GM12878 (cell line): ENCODE measurements around the gene SRC. TPM values are rescaled to one million over a fixed set of nuclear protein-coding genes. Genes with fewer than 3 reads are reported as not detected.

Source experiments
- ATAC-seq: fragments of 200-7000 bp; cut with Tn5 transposase; 3 replicates; pipeline ENCODE4 v1.9.1; 2020; ENCODE audit warnings: mild to moderate bottlenecking, moderate library complexity
- BruUV-seq: library from RNA; stranded (reverse); fragments of 400-500 nt; replicated peaks from 2 replicates; lab custom pipeline; 2021; lab: Mats Ljungman, UMichigan
- CTCF ChIA-PET: fragments of 300-600 bp; sonication (Branson Sonifier 250); formaldehyde crosslinking; extraction: SDS; loops from one replicate; lab custom pipeline; 2021; ENCODE audit warnings: inconsistent platforms; lab: Yijun Ruan, JAX
- POLR2A ChIA-PET: fragments of 350-600 bp; formaldehyde crosslinking; extraction: SDS; loops from one replicate; lab custom pipeline; 2021; ENCODE audit warnings: inconsistent platforms; lab: Charles Lee
- RAD21 ChIA-PET: fragments of 300-600 bp; sonication (Branson Sonifier 250); formaldehyde crosslinking; loops from one replicate; lab custom pipeline; 2023; ENCODE audit warnings: antibody characterized with exemption; ENCODE audit not compliant: unreplicated experiment; lab: Charles Lee
- SMC1A ChIA-PET: fragments of 300-600 bp; sonication (Branson Sonifier 250); formaldehyde crosslinking; loops from one replicate; lab custom pipeline; 2023; ENCODE audit not compliant: unreplicated experiment, uncharacterized antibody; lab: Charles Lee
- DNase-seq: peaks from one replicate; pipeline ENCODE4 v3.0.0-alpha.2; 2011; ENCODE audit warnings: low read depth, low spot score
- FAIRE-seq: peaks from 3 replicates; lab custom pipeline; 2011; peaks lifted over from hg19 to GRCh38; lab: Jason Lieb, UNC
- H2AFZ ChIP-seq: 2 replicates; pipeline ENCODE4 v1.6.0; 2011; ENCODE audit warnings: low read depth, low read length, control low read depth; ENCODE audit not compliant: control insufficient read depth
- H3K27ac ChIP-seq: 2 replicates; pipeline ENCODE4 v1.5.1; 2011; ENCODE audit warnings: control low read depth; ENCODE audit not compliant: control insufficient read depth, insufficient read depth
- H3K27me3 ChIP-seq, 2 experiments: replicated peaks in 1 of 2; 2 replicates each; pipeline versions ENCODE4 v1.6.0 to v1.6.1; 2011; ENCODE audit warnings: low read length in 1 of 2; ENCODE audit not compliant: control insufficient read depth in 2 of 2, insufficient read depth in 2 of 2
- H3K36me3 ChIP-seq, 2 experiments: 2 replicates each; pipeline ENCODE4 v1.5.1; 2011; ENCODE audit warnings: low read length in 1 of 2; ENCODE audit not compliant: control insufficient read depth in 2 of 2, insufficient read depth in 2 of 2
- H3K4me1 ChIP-seq: 2 replicates; pipeline ENCODE4 v1.6.1; 2011; ENCODE audit warnings: mild to moderate bottlenecking, low read length, moderate library complexity, mixed read lengths; ENCODE audit not compliant: control insufficient read depth, insufficient read depth
- H3K4me2 ChIP-seq: 2 replicates; pipeline ENCODE4 v1.6.0; 2011; ENCODE audit warnings: control low read depth; ENCODE audit not compliant: control insufficient read depth, insufficient read depth
- H3K4me3 ChIP-seq: fragments of 200-600 bp; sonication (generic); 2 replicates; pipeline ENCODE4 v1.5.1; 2016
- H3K79me2 ChIP-seq: 2 replicates; pipeline ENCODE4 v1.6.0; 2011; ENCODE audit warnings: low read length; ENCODE audit not compliant: control insufficient read depth, insufficient read depth
- H3K9ac ChIP-seq: 2 replicates; pipeline ENCODE4 v1.8.0; 2011; ENCODE audit warnings: low read length, control low read depth, mixed read lengths; ENCODE audit not compliant: control insufficient read depth, insufficient read depth
- H3K9me3 ChIP-seq: replicated peaks from 3 replicates; pipeline ENCODE4 v1.5.1; 2011; ENCODE audit warnings: mild to moderate bottlenecking, low read length; ENCODE audit not compliant: control insufficient read depth, insufficient read depth
- H4K20me1 ChIP-seq: 2 replicates; pipeline ENCODE4 v1.6.0; 2011; ENCODE audit not compliant: control insufficient read depth, insufficient read depth
- IRF3 ChIP-seq: fragments of 450-650 bp; IDR thresholded peaks from 2 replicates; pipeline ENCODE4 v1.6.1; 2014; ENCODE audit warnings: mild to moderate bottlenecking
- MEF2A ChIP-seq: IDR thresholded peaks from 2 replicates; pipeline ENCODE4 v1.6.1; 2011; ENCODE audit warnings: low read depth, mild to moderate bottlenecking, low read length, moderate library complexity; ENCODE audit not compliant: insufficient read depth
- NFYA ChIP-seq: IDR thresholded peaks from 2 replicates; pipeline ENCODE4 v1.6.1; 2011; ENCODE audit warnings: low read depth, mild to moderate bottlenecking, low read length, improper control_type of control experiment, borderline replicate concordance
- POLR2A ChIP-seq: IDR thresholded peaks from 2 replicates; pipeline ENCODE4 v1.6.1; 2011; ENCODE audit warnings: low read depth, mild to moderate bottlenecking, low read length
- RUNX3 ChIP-seq: IDR thresholded peaks from 2 replicates; pipeline ENCODE4 v1.6.1; 2012; ENCODE audit warnings: low read length, inconsistent platforms
- WGBS: methylation state at CpG from one replicate; pipeline ENCODE4 v1.1.6; 2016; ENCODE audit warnings: low lambda C conversion rate; ENCODE audit not compliant: insufficient replicate concordance, insufficient coverage; ENCODE audit errors: missing lambda C conversion rate; 5-methylcytosine and 5-hydroxymethylcytosine counted together
- in situ Hi-C: fragments of 300-500 bp; cut with MboI; formaldehyde crosslinking; loops from 9 replicates; pipeline ENCODE4 v1.14.3; 2018; ENCODE audit warnings: mixed read lengths
- intact Hi-C: fragments of 100-400 bp; cut with micrococcal nuclease; formaldehyde crosslinking; loops from one replicate; pipeline ENCODE4 v1.14.2; 2022; ENCODE audit not compliant: unreplicated experiment
- polyA plus RNA-seq, 11 experiments: library from polyadenylated mRNA; depleted of rRNA in 4 of 11; unstranded in 6 of 11; stranded (reverse) in 5 of 11; fragments of >200 nt; fragmentation: Nextera tagmentation in 4 of 11; fragmentation: Illumina TruSeq in 1 of 11; extraction: Ambion mirVana in 4 of 11; extraction: Trizol in 1 of 11; gene quantifications; 1 replicate in 1 of 11; 2 replicates in 10 of 11; pipeline versions ENCODE4 v1.2.1 to v1.2.3, GENCODE V29; 2011 to 2016; ENCODE audit warnings: inconsistent platforms in 2 of 11, missing spikeins in 2 of 11, low read depth in 1 of 11
- total RNA-seq, 4 experiments: library from RNA; depleted of rRNA in 3 of 4; stranded (reverse); fragments of >200 nt in 3 of 4; fragmentation: Illumina TruSeq in 1 of 4; extraction: Trizol in 1 of 4; gene quantifications; 2 replicates each; pipeline versions ENCODE4 v1.2.1 to v1.2.3, GENCODE V29; 2013 to 2021
- TF ChIP-seq, protein P1 (sequence below): IDR thresholded peaks from 2 replicates; pipeline ENCODE4 v1.6.1; 2012; ENCODE audit warnings: low read length, inconsistent platforms

The SRC gene
- total and polyA plus RNA-seq, 10 of the 15 experiments (the other 5 are each of a cell fraction or from before 2014, with no cell fraction given): 0.60 to 71.3 (median 27.2) TPM

GRCh38 chr20:37363221-37364012, 17.5 kb downstream of the SRC start:
- in situ Hi-C loops: loop anchor here (5.0 kb wide), 1 partner anchor 51 kb away; no protein-coding TSS in a partner anchor
- intact Hi-C loops: no loop called here
- H3K36me3 ChIP-seq: peaks cover 21 to 34% of the 10 kb centered on the region in 2 experiments
- no peaks in the 10 kb centered on the region for H4K20me1 ChIP-seq
- no peaks in the 10 kb centered on the region for H3K27me3 ChIP-seq
- no peak for ATAC-seq
- ChIA-PET CTCF (interaction anchor here (0.6 to 2.5 kb wide), 4 partner anchors 8 to 170 kb away, joined by 3 to 12 read pairs (median 3); no protein-coding TSS in a partner anchor), POLR2A (interaction anchor here (1.0 to 2.6 kb wide), 3 partner anchors 12 to 41 kb away, joined by 3 to 8 read pairs (median 4); no protein-coding TSS in a partner anchor), RAD21 (interaction anchor here (0.8 kb wide), 1 partner anchor 16 kb away, joined by 3 read pairs; no protein-coding TSS in a partner anchor), SMC1A (interaction anchor here (0.7 to 2.3 kb wide), 3 partner anchors 19 to 93 kb away, joined by 3 to 9 read pairs (median 5); no protein-coding TSS in a partner anchor)
- peaks cover 61% of the 10 kb centered on the region for H3K79me2 ChIP-seq
- peak overlapping the region; percentile 27; the same call in 1 of the 2 replicates for H3K27ac ChIP-seq
- peaks cover 3% of the 10 kb centered on the region; the same call in 1 of the 3 replicates for H3K9me3 ChIP-seq
- WGBS: 89% methylated on average over 24 of the region's 24 CpGs
- no peak overlapping the region for H3K9ac ChIP-seq
- no peak overlapping the region for H3K4me3 ChIP-seq
- H2AFZ ChIP-seq: no peak overlapping the region
- no peak for FAIRE-seq
- no TSS peak for BruUV-seq
- no peak overlapping the region for H3K4me2 ChIP-seq
- no peak for DNase-seq
- TF ChIP-seq, protein P1, sequence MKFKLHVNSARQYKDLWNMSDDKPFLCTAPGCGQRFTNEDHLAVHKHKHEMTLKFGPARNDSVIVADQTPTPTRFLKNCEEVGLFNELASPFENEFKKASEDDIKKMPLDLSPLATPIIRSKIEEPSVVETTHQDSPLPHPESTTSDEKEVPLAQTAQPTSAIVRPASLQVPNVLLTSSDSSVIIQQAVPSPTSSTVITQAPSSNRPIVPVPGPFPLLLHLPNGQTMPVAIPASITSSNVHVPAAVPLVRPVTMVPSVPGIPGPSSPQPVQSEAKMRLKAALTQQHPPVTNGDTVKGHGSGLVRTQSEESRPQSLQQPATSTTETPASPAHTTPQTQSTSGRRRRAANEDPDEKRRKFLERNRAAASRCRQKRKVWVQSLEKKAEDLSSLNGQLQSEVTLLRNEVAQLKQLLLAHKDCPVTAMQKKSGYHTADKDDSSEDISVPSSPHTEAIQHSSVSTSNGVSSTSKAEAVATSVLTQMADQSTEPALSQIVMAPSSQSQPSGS: no peak
- TF ChIP-seq NFYA (no peak), RUNX3 (peak; percentile 11; the same call in 1 of the 2 replicates), IRF3 (no peak), MEF2A (no peak), POLR2A (peak; percentile 23; the same call in 1 of the 2 replicates)
- TF ChIP-seq, all 136 proteins: peak for 2
- H3K4me1 ChIP-seq: peaks cover 61% of the 10 kb centered on the region
